ENCODE measurements around the gene ROR1.
"Not testable (repeated sequence)": the region's sequence is repeated elsewhere in the genome, so short reads cannot be mapped to it uniquely, and the experiment has no call there.

Gene ROR1

DNA sequence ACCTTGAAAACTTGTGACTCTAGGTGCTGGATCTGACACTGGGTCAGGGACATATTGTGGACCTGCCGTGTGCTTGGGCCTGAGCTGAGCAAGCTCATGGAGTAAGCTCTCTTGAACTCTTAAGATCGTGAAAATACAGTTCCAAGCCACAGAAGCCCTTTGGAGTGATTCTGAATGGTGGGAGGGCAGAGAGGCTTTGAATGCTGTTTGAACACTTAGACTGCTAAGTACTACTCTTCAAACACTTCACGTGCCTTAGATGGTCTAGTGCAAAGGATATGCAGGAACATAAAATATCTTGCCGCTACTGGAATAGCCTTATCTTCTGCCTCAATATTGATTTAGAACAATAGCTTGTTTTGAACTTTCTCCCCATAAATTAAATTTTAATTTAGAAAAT, 21.6 kb downstream of the ROR1 start:
- no peak for DNase-seq

GRCh38 chr1:63797056-63797726, 23.4 kb downstream of the ROR1 start:
- DNase-seq = no peak

- no peak for DNase-seq
Measured at GRCh38 chr1:63798284-63798683, 24.5 kb downstream of the ROR1 start.

DNA sequence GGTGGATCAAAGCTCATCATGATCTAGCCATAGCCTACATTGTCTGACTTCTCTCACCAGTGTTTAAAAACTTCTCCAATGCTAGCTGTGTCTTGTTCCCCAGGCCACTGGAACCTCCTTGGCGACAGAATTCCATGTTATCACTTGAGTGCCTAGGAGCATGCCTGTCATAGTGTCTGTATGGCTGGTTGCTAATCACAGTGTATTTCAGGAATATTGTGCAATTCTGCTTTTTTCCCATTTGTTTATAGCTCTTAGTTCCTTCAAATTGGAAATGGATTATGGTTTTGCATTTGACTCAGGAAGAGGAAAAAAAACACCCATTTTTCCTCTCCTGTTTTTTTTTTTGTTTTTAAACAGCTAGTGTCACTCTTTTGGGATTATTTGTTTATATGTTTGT, 25.5 kb downstream of the ROR1 start:
- DNase-seq = no peak

DNA sequence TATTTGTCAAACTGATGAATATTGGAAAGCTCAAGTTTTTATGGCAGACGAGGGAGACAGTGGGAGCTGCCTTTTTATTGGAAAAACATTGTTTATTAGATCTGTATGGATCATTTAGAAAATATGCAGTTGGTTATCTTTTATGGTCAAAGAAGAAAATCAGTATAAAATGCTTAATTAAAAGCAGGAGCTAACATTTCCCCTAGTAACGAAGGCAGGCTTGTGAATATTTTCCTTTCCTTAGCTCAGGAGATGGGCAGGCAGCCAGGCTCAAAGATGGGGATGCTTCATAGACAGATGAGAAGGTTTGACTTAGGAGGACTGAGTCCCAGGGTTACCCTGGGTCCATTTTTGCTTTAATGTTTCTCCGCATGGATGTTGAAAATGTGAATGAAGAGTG, 26.0 kb downstream of the ROR1 start:
- no peak for DNase-seq

DNA sequence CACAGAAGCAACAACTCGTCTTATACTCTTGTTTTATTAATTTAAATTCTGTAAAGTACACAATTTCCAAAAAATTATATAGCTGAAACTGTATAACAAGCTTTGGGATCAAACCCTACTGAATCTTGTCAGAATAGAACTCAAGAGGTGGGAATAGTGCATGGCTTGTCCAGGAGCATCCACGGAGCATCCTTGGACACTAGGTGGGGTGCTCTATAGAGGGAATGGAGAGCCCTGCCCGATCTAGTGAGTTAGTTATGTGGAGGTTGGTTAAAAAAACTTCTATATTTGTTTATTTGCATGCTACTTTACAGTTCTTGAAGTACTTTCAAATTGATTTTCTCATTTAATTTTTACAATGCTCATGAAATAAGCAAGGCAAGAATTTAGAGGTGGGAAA, 28.3 kb downstream of the ROR1 start:
- no peak for DNase-seq

- no peak for DNase-seq
Measured at GRCh38 chr1:63804829-63805484, 31.1 kb downstream of the ROR1 start.

DNA sequence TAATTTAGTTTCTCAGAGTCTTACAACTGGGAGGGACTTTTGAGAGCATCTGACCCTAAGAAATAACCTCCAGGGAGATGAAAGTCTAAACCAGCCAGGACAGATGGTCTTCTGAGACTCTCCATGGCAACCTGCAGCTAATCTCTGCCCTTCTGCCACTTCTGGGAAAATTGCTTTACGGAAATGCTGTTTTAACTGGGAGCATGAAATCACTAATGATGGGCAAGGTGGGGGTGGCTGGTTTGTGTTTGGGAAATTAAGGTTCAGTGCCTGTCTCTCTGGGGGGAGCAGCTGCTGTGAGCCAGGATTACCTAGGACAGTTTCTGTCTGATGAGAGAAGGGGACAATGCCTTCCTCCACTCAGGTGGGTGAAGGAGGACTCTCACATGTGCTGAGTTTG, 33.2 kb downstream of the ROR1 start:
- DNase-seq = no peak

- no peak for DNase-seq
Measured at GRCh38 chr1:63810936-63811469, 37.2 kb downstream of the ROR1 start.

DNA sequence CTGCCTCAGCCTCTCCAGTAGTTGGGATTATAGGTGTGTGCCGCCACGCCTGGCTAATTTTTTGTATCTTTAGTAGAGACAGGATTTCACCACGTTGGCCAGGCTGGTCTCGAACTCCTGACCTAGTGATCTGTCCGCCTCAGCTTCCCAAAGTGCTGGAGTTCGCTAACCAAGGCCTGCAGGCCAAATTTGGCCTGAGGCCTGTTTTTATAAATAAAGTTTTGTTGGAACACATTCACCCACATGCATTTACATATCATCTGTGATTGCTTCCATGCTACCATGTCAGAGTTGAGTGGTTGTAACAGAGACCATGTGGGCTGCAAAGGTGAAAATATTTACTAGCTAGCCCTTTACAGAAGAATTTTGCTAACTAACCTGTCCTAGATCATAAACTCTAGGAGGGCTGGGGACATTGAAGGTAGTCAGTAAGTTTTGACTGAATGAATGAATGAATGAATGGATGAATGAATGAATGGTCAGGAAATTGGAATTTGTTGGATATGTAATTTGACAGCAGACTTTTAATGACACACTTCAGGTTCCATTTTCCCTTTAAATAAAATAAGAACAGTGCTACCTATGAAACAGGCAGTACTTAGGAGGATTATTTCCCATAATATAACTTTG, 38.4 kb downstream of the ROR1 start:
- DNase-seq = no peak

- no peak for DNase-seq
Measured at GRCh38 chr1:63813829-63814277, 40.0 kb downstream of the ROR1 start.

DNA sequence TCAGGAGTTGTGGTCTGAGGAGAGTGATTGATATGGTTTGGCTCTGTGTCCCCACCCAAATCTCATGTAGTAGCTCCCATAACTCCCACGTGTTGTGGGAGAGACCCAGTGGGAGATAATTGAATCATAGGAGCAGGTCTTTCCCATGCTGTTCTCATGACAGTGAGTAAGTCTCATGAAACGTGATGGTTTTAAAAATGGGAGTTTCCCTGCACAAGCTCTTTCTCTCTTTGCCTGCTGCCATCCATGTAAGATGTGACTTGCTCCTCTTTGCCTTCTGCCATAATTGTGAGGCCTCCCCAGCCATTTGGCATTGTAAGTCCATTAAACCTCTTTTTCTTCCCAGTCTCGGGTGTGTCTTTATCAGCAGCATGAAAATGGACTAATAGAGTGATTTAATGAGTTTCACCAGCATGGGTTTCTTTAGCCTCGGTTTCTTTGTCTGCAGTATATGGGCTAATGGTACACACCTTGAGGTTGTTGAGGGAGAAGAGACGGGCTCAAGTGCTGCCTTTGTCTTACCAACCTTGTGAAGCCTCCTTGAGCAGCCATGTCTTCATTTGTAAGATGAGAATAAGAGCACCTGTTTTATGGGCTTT, 42.5 kb downstream of the ROR1 start:
- not testable (repeated sequence) for DNase-seq

DNA sequence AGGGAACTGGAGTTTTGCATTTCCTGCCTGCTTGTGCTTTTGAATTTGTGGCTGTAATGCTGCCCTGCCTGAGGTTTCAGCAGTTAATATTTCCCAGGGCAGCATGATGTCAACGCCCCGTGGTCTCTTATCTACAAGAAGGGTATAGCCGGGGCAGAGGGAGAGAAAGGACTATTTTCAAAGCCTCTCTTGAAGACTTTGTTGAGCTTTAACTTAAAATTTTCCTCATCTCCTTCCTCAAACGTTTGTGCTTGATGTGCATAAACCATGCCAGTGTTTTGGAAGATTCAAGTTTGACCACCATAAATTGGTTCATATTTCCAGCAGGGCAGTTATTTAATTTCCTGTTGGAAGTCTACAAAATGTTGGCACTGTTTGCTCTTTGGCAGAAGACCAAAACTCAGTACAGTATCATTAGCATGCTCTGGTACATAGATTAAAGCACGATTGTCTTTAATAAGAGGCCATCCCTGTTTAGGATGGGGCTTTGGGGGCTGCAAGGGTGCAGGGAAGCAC, 43.4 kb downstream of the ROR1 start:
- no peak for DNase-seq

GRCh38 chr1:63817700-63818099, 43.9 kb downstream of the ROR1 start:
- no peak for DNase-seq

- DNase-seq = no peak
Measured at GRCh38 chr1:63818567-63819325, 44.9 kb downstream of the ROR1 start.

DNA sequence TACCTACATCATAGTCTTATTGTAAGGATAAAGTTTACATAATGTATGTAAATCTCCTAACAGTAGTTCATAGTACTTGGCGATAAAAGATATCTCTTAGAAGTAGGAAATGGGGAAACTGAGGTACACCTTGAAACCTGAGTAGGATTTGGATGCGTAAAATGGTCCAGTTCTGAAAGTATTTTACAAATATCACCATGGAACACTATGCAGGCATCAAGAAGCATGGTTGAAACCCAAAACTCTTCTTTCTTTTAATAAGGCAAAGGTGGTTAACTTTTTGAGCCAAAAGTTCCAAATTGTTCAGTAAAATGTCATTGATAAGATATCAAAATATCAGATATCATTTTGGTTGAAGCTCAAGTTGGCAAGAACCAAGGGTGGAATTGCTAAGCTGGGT, 46.0 kb downstream of the ROR1 start:
- DNase-seq = no peak

DNA sequence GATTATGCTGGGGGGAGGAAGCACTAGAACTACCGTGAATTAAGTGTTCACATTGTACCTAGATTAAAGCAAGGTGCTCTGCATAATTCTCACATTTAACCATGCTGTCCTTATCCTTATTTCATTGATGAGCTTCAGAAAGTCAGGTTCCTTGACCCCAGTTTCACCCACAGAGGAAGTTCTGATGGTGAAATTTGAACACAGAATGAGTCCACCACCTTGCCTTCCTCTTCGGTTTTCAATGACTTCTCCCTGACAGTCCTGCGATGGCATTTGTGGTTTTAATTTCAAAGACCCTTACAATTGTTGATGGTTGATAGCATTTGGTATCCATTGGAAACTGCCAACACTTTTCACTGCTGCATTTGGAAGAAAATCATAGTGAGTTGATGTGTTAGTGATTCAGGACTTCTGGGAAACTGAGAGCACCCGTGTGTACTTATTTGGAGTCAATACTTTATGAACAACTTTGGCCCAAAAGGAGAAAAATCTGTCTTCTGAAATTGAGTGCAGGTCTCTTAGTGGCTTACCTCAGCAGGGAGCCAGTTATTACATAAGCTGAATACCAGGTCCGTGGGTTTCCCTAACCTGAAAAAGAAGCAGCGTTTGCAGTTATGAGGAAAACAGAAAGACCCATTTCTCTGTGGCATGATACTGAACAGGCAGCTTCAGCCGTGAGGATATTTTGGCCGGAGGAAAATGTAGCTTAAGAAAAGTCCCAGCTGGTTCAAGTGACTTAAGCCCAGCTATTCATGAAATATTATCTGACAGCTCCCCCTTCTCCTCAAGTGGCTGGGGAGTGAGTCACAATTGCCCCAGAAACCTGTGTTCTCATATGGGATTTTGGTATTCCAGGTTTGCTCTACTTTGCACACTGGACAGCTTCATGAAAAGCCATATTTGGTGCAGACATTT, 47.5 kb downstream of the ROR1 start:
- DNase-seq = no peak

GRCh38 chr1:63822540-63822939, 48.7 kb downstream of the ROR1 start:
- DNase-seq = no peak

DNA sequence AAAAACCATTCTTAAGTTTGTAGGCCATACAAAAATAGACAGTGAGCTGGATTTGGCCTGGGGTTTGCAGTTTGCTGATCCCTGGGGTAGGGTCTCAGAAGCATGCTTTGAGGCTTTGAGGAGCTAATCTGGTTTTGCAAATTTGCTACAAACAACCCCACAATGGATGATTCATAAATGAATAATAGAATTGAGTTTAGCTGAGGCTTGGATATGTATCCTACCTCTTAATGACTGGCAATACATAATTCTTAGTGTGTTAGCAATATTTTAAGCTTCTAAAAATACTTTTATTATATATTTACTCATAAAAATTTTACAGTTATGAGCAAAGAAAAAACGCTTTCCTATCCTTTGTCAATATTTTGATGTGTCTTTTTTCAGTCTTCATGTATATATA, 50.6 kb downstream of the ROR1 start:
- no peak for DNase-seq

DNA sequence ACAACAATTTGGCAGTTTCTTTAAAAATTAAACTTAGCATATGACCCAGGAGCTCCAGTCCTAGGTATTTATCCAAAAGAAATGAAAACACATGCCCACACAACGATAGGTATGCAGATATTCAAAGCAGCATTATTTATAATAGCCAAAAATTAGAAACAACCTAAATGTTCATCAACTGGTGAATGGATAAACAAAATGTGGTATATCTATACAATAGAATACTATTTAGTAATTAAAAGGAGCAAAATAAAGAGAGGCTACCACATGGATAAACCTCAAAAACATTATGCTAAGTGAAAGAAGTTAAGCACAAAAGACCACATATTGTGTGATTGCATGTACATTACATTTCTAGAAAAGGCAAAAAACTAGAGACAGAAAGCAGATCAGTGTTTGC, 51.3 kb downstream of the ROR1 start:
- no peak for DNase-seq

GRCh38 chr1:63826246-63826861, 52.5 kb downstream of the ROR1 start:
- not testable (repeated sequence) for DNase-seq
